HL-60 (cell line): ENCODE measurements around the gene GNPTAB.

Experiments
- CTCF ChIP-seq: IDR thresholded peaks from one replicate; pipeline ENCODE4 v1.5.1; 2011; ENCODE audit warnings: low read length, control low read depth, inconsistent platforms; ENCODE audit not compliant: insufficient read depth
- GABPA ChIP-seq: IDR thresholded peaks from 2 replicates; pipeline ENCODE4 v1.6.1; 2012; ENCODE audit warnings: low read depth
- POLR2AphosphoS5 ChIP-seq: IDR thresholded peaks from 2 replicates; pipeline ENCODE4 v1.6.1; 2012; ENCODE audit warnings: low read depth
- REST ChIP-seq: IDR thresholded peaks from 2 replicates; pipeline ENCODE4 v1.6.1; 2012; ENCODE audit warnings: low read depth; ENCODE audit not compliant: insufficient replicate concordance
- SPI1 ChIP-seq: IDR thresholded peaks from 2 replicates; pipeline ENCODE4 v1.6.1; 2012; ENCODE audit warnings: low read depth, mild to moderate bottlenecking, borderline replicate concordance

- no peak for TF ChIP-seq POLR2AphosphoS5
- no peak for TF ChIP-seq CTCF
- TF ChIP-seq REST = no peak
- no peak for TF ChIP-seq SPI1
- TF ChIP-seq GABPA = no peak
These were observed 38.5 kb downstream of the GNPTAB start for GRCh38 chr12:101792046-101792931.
